Chondrocyte (in vitro differentiated cells): ENCODE results near the gene WDPCP. TPM values are rescaled to one million over a fixed set of nuclear protein-coding genes. Genes with fewer than 3 reads are reported as not detected.

Source experiments
- DNase-seq: peaks from one replicate; pipeline ENCODE4 v3.0.0; 2021; ENCODE audit warnings: mixed read lengths, low spot score
- H3K27ac Mint-ChIP-seq: one replicate; pipeline ENCODE4 v1.8.0; 2021; ENCODE audit warnings: mild to moderate bottlenecking, moderate library complexity, mixed read lengths; ENCODE audit not compliant: unreplicated experiment
- H3K27me3 Mint-ChIP-seq: 2 replicates; pipeline ENCODE4 v1.8.0; 2021; ENCODE audit warnings: low read depth, mixed read lengths
- H3K36me3 Mint-ChIP-seq: 2 replicates; pipeline ENCODE4 v1.8.0; 2021; ENCODE audit warnings: low read depth, mixed read lengths
- H3K4me1 Mint-ChIP-seq: 2 replicates; pipeline ENCODE4 v1.8.0; 2021; ENCODE audit warnings: low read depth, mild to moderate bottlenecking, mixed read lengths
- H3K4me3 Mint-ChIP-seq: one replicate; pipeline ENCODE4 v1.8.0; 2021; ENCODE audit warnings: mild to moderate bottlenecking, moderate library complexity, mixed read lengths; ENCODE audit not compliant: unreplicated experiment
- H3K9me3 Mint-ChIP-seq: 2 replicates; pipeline ENCODE4 v1.8.0; 2021; ENCODE audit warnings: low read depth, mixed read lengths
- CTCF ChIP-seq: fragments of 200-600 bp; sonication (generic); IDR thresholded peaks from 2 replicates; pipeline ENCODE4 v1.5.0; 2021; ENCODE audit warnings: antibody characterized with exemption, mild to moderate bottlenecking, moderate library complexity
- total RNA-seq: library from RNA; stranded (reverse); gene quantifications from 3 replicates; pipeline ENCODE4 v1.2.1, GENCODE V29; 2021

Gene WDPCP
- total RNA-seq, 1 donor from 2014 or later = 8.6 TPM

- H3K36me3 Mint-ChIP-seq = no peaks in the 10 kb centered on the region
- DNase-seq = no peak
- no peak for TF ChIP-seq CTCF
- no peak overlapping the region for H3K4me3 Mint-ChIP-seq
- H3K9me3 Mint-ChIP-seq = no peaks in the 10 kb centered on the region
- H3K27ac Mint-ChIP-seq = no peak overlapping the region
- no peaks in the 10 kb centered on the region for H3K27me3 Mint-ChIP-seq
- no peaks in the 10 kb centered on the region for H3K4me1 Mint-ChIP-seq
Observed at GRCh38 chr2:63242747-63243146, 345.5 kb downstream of the WDPCP start.

- peaks cover 9% of the 10 kb centered on the region for H3K9me3 Mint-ChIP-seq
- no peaks in the 10 kb centered on the region for H3K27me3 Mint-ChIP-seq
- peaks cover 5% of the 10 kb centered on the region for H3K36me3 Mint-ChIP-seq
- TF ChIP-seq CTCF = no peak
- H3K4me1 Mint-ChIP-seq = no peaks in the 10 kb centered on the region
- DNase-seq = no peak
- no peak overlapping the region for H3K4me3 Mint-ChIP-seq
- H3K27ac Mint-ChIP-seq = no peak overlapping the region
Observed at GRCh38 chr2:63225964-63226686, 362.2 kb downstream of the WDPCP start.

- peaks cover 8% of the 10 kb centered on the region for H3K9me3 Mint-ChIP-seq
- H3K4me1 Mint-ChIP-seq = no peaks in the 10 kb centered on the region
- no peak for TF ChIP-seq CTCF
- no peaks in the 10 kb centered on the region for H3K36me3 Mint-ChIP-seq
- H3K27me3 Mint-ChIP-seq = no peaks in the 10 kb centered on the region
- H3K4me3 Mint-ChIP-seq = no peak overlapping the region
- DNase-seq = no peak
- H3K27ac Mint-ChIP-seq = no peak overlapping the region
Observed at GRCh38 chr2:63218800-63219526, 369.3 kb downstream of the WDPCP start.

- Mint-ChIP-seq H3K27me3 (no peaks in the 10 kb centered on the region), H3K36me3 (peaks cover 3% of the 10 kb centered on the region), H3K9me3 (peaks cover 3% of the 10 kb centered on the region), H3K27ac (no peak overlapping the region), H3K4me3 (no peak overlapping the region), H3K4me1 (no peaks in the 10 kb centered on the region)
- no peak for TF ChIP-seq CTCF
- DNase-seq = no peak
Observed at GRCh38 chr2:63195310-63195709, 393.0 kb downstream of the WDPCP start.

GRCh38 chr2:63194175-63194574 is 394.1 kb downstream of the WDPCP start:
- H3K9me3 Mint-ChIP-seq = peaks cover 3% of the 10 kb centered on the region
- no peak overlapping the region for H3K27ac Mint-ChIP-seq
- no peak for TF ChIP-seq CTCF
- H3K4me3 Mint-ChIP-seq = no peak overlapping the region
- peaks cover 3% of the 10 kb centered on the region for H3K36me3 Mint-ChIP-seq
- no peaks in the 10 kb centered on the region for H3K27me3 Mint-ChIP-seq
- H3K4me1 Mint-ChIP-seq = no peaks in the 10 kb centered on the region
- no peak for DNase-seq
